ENCODE measurements around the gene BOD1L2.

The BOD1L2 gene

GRCh38 chr18:57146956-57147636 lies at the start of gene BOD1L2:
Gene BOD1L2 (plus strand): TSS chr18:57147087. CDS start chr18:57147313, 226 bp downstream.
- no peak for DNase-seq

- DNase-seq, result no peak
Observed at GRCh38 chr18:57107140-57107832, 39.6 kb upstream of the BOD1L2 start.

GRCh38 chr18:57110290-57110689 lies 36.6 kb upstream of the BOD1L2 start:
- DNase-seq, result no peak

GRCh38 chr18:57113799-57114420 lies 33.0 kb upstream of the BOD1L2 start:
- no peak for DNase-seq

- no peak for DNase-seq
Observed at GRCh38 chr18:57116598-57117132, 30.2 kb upstream of the BOD1L2 start.

GRCh38 chr18:57121542-57122112 lies 25.3 kb upstream of the BOD1L2 start:
- DNase-seq, result no peak

- DNase-seq, result no peak
Observed at GRCh38 chr18:57122936-57123510, 23.9 kb upstream of the BOD1L2 start.

- no peak for DNase-seq
Observed at GRCh38 chr18:57125627-57126026, 21.3 kb upstream of the BOD1L2 start.

- no peak for DNase-seq
Observed at GRCh38 chr18:57128220-57128932, 18.5 kb upstream of the BOD1L2 start.

- no peak for DNase-seq
Observed at GRCh38 chr18:57131101-57131500, 15.8 kb upstream of the BOD1L2 start.

GRCh38 chr18:57131782-57132181 lies 15.1 kb upstream of the BOD1L2 start:
- no peak for DNase-seq

- no peak for DNase-seq
Observed at GRCh38 chr18:57134618-57135135, 12.2 kb upstream of the BOD1L2 start.

- no peak for DNase-seq
Observed at GRCh38 chr18:57135699-57136098, 11.2 kb upstream of the BOD1L2 start.

GRCh38 chr18:57137847-57138246 lies 9.0 kb upstream of the BOD1L2 start:
- DNase-seq, result no peak

- no peak for DNase-seq
Observed at GRCh38 chr18:57141208-57142129, 5.4 kb upstream of the BOD1L2 start.

- DNase-seq, result no peak
Observed at GRCh38 chr18:57142324-57142723, 4.6 kb upstream of the BOD1L2 start.

- DNase-seq, result no peak
Observed at GRCh38 chr18:57143265-57143664, 3.6 kb upstream of the BOD1L2 start.

- no peak for DNase-seq
Observed at GRCh38 chr18:57148263-57148662, 1.4 kb downstream of the BOD1L2 start.

GRCh38 chr18:57149051-57149450 lies 2.2 kb downstream of the BOD1L2 start:
- no peak for DNase-seq

GRCh38 chr18:57149531-57149930 lies 2.6 kb downstream of the BOD1L2 start:
- no peak for DNase-seq

GRCh38 chr18:57150081-57150480 lies 3.2 kb downstream of the BOD1L2 start:
- no peak for DNase-seq
